T47D (cell line): ENCODE data around the gene EIF2D.
A peak's percentile ranks its signal among the peaks of the same experiment; 100 is the strongest.
"Not testable (repeated sequence)": the region's sequence is repeated elsewhere in the genome, so short reads cannot be mapped to it uniquely, and the experiment has no call there.

Source experiments
- DNase-seq, 2 experiments: peaks; one replicate each; pipeline versions ENCODE4 v3.0.0 to v3.0.0-alpha.2; 2011 to 2012; ENCODE audit warnings: low read depth in 1 of 2, low spot score in 1 of 2
- JUND ChIP-seq: IDR thresholded peaks from 2 replicates; pipeline ENCODE4 v1.6.1; 2012; ENCODE audit warnings: low read depth
- in situ Hi-C: cut with HindIII; loops from 2 replicates; pipeline ENCODE4 v1.10.0; 2016; ENCODE audit warnings: low sequenced_read_pairs, low pct_unique_long_range_greater_than_20kb

The EIF2D gene

DNA sequence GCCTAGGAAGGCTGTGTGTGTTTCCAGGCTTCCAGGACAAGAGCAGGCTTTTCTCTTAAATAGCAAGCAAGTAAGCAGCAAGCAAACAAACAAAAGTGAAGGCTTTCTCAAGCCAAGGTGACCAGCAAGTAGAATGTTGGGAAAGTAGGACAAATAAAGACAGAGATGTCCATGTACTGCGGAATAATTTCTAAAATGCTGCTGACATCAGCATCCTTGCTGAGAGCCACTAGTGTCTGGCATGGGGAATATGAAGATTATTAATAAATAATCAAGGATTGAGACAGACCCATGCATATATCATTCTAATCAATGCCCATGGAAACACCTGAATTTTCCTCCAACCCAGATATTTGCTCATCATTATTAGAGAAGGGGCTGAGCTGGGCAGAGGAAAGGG lies 16.7 kb upstream of the EIF2D start:
- in situ Hi-C loops: no loop called here
- no peak for DNase-seq
- TF ChIP-seq JUND: no peak

DNA sequence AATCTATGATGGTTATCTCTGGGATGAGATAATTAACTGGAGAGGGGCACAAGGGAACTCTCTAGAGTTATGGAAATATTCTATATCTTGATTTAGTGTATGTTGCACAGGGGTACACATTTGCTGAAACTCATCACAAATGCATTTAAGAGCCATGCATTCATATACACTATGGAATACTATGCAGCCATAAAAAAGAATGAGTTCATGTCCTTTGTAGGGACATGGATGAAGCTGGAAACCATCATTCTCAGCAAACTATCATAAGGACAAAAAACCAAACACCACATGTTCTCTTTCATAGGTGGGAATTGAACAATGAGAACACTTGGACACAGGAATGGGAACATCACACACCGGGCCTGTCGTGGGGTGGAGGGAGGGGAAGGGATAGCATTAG lies 14.1 kb upstream of the EIF2D start:
- in situ Hi-C loops, DNase-seq: not testable (repeated sequence)

DNA sequence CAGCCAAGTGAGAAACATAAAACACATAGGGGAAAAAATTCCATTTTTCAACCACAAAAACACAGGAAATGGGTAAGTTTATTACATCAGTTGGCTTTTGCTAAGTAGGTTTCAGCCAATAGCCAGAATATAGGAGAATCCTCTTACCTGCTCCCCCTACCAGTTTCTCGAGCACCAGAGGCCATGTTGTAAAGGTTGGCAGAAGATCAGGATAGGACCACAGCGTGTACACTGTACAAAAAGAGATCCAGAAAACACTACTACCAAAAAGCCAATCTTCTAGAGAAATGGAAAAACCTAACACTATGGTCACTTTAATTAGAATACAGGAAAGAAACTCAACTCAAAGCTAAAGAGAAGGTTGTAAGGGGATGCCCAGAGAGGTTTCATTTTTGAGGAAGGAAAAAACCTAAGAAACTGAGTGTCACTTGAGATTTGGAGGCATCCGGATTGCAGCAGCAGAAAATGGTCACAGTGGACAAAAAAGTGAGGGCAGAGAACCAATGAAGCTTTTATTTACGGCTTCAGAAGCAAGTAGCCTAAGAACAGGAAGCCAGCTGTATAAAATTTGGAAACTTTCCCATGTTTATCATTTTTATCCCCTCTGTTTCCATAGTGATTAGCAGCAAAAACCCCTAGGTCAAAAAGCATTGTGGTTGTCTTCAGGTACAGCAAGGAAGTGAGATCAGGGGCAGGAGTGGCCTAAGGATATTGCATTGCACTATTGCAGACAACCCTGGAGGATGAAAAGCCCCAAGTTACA lies 2.9 kb downstream of the EIF2D start:
- TF ChIP-seq JUND: no peak
- in situ Hi-C loops: no loop called here
- no peak for DNase-seq

DNA sequence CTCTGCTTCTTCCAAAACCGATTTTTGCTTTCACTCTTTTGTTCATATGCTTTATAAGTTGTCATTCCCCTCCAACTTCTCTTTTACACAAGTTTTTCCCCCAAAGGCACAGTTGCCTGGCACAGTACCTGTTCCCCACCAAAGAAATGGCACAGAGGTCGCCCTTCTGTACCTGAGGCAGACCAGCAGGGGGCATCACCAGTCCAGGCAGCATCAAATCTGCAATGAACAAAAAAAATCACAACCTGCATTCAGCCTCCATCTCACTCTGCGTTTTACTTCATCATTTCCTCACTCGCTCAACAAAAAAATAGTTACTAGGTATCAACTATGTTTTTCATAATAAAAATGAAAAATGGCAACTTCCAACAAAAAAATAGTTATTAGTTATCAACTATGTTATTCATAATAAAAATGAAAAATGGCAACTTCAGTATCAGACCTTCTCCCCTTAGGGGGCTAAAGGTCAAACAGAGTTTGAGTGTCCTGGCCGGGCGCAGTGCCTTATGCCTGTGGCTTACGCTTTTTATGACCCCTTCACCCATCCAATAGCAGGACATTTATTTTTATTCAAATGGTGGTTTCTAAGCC lies 4.1 kb downstream of the EIF2D start:
- peak; percentile 27 to 43 for DNase-seq
- in situ Hi-C loops: no loop called here
- no peak for TF ChIP-seq JUND

DNA sequence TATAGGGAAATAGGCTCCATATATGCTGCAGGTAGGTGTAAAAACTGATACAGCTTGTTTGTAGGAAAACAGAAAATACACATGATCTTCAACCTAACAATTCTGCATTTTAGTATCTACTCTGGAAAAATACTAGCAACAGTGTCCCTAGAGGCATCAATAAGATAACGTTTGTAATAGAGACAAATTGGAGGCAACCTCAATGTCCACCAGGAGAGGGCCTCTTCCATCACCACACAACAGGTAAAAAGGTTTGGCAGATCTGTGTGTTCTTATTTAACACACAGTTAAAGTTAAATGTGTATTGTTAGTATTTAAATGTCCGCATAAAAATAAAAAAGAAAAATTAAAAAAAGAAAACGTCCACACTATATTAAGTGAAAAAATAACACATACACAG lies 5.4 kb downstream of the EIF2D start:
- DNase-seq: peak; percentile 44 to 69
- no peak for TF ChIP-seq JUND
- in situ Hi-C loops: no loop called here

DNA sequence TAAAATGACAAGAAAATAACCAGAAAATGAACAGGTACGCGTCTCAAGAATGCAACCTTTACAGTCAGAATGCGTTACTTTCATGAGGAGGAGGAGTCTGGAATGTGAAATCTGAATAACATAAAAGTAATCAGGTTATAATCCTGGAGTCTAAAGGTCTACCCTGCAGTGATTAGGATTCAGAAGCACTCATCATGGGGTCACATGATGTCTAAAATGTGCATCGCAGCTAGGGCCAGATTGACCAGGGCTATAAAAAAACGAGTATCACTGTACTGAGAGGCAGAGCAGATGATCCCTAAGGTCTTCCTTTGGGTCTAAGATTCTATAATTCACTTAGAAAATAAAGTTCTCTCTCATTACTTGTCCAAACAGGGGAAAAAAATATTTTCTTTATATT lies 7.4 kb downstream of the EIF2D start:
- in situ Hi-C loops: no loop called here
- TF ChIP-seq JUND: no peak

DNA sequence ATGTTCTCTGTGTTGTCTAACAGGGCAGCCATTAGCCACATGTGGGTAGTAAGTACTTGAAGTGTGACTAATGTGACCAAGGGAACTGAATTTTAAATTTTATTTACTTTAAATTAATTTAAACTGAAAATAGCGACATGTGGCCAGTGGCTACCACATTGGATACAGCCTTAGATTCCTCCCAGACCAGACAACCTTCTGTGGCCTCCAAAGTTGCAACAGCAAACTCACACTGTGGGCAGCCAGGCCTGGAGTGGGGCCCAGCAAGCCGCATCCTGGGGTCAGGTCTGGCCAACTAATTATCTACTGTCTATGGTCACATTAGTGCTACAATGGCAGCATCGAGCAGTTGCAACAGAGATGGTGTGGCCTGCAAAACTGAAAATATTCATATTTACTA lies 11.7 kb downstream of the EIF2D start:
- in situ Hi-C loops: no loop called here

More for the DNA sequence above, 7.4 kb downstream of the EIF2D start:
- no peak for DNase-seq

DNA sequence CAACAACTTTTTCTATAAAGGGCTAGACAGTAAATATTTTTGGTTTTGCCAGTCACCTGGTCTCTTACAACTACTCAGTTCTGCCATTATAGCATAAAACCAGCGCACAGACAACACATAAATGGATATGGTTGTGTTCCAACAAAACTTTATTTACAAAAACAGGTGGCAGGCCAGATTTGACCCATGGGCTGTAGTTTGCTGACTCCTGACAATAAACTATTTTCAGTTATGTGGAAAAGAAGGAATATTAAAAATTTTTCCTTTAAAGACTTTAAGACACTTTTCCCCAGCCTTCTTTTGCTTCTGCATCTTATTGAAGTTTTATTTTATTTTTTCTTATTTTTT lies 16.0 kb downstream of the EIF2D start:
- DNase-seq: no peak
- no peak for TF ChIP-seq JUND
- in situ Hi-C loops: no loop called here

More for the DNA sequence above, 11.7 kb downstream of the EIF2D start:
- DNase-seq: no peak
- no peak for TF ChIP-seq JUND

DNA sequence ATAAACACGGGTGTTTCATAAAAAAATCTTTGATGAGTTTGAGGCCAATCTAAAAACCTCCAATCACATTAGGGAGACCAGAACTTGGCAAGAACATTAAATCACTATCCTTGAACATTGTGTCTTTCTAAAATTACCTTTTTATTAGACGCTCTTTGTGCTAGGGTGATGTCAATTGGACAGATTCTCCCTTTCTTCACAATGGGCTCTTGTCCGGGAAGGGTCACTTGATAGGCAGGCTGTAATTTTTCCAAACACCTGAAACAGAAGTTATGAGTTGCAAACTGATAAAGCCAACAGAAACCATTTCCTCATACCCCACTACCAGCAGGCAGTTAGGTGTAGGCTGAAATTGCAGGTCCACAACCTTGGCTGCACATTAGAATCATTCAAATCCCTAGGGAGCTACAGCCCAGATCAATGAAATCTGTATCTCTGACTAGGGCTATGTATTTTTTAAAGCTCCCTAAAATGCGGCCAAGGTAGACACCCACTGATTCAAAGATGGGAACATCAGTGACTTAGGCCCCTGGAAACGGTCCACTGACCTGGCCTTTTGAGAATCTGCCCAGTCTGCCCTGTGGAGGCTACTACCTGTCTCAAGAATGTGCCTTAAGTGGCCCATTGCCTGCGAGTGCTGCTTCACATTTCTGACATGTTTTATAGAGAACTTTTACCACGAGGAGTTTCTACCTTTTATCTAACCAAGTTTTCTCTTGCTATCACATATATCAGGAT lies 16.5 kb downstream of the EIF2D start:
- in situ Hi-C loops: no loop called here
- no peak for DNase-seq
- no peak for TF ChIP-seq JUND

DNA sequence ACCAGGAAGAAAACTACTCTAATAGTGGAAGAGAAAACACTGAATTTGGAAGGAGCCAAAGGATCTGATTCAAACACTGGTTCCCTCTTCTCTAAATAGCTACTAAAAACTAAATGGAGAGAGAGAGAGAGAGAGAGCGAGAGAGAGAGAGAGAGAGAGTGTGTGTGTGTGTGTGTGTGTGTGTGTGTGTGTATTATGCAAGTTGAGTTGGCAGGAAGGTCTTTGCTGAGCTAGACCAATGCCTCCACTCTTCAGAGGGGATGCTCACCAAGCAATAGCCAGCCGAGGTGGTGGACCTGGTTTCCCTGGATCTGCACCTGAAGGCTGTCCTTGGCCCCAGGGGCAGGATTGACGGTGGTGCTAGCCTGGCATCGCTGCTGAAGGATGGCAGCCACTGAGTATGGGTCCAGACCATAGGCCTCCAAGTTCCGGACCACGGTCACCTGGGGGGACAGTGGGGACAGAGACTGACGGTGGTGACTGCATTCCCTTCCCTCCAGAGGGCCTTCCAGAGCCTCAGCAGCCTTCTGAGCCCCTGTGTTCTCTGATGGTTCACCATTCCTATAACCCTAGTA lies 18.8 kb downstream of the EIF2D start:
- in situ Hi-C loops: no loop called here

DNA sequence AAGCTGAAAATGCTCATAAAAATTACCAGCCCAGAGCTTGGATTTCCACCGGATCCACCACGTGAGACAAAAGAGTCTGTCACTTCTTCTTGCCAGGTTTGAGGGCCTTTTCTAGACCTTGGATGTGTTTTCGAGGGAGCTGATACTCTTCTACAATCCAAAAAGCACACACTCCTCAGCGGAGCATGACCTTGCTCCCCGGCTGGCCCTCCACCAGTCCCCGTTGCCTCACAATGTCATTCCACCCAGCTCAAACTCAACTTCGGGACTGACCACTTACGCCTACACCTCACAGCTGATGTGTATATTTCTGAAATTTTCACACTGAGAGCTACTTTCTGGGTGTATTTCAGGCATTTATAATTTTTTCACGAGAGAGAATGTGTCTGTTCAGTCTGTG lies 20.6 kb downstream of the EIF2D start:
- no peak for TF ChIP-seq JUND
- DNase-seq: no peak
- in situ Hi-C loops: no loop called here

More for the DNA sequence above, 18.8 kb downstream of the EIF2D start:
- TF ChIP-seq JUND: no peak
- no peak for DNase-seq

DNA sequence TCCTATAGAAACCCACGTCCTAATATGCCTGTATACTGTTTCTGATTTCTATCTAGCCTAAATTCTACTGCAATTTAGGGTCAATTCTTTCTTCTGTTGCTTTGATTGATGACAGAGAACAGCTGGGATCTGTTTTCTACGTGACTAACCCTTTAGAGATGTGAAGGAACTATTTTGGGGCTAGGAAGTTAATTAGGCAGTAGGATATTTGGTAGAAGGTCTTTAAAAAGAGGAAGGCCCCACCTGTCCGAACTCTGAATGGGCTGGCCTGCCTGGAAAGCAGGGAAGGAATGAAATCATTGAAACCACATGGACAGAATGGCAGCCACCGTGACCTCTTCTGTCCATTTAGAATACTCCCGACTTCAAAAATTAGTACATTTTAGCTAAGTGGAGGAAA lies 21.0 kb downstream of the EIF2D start:
- in situ Hi-C loops: no loop called here
- no peak for TF ChIP-seq JUND
- no peak for DNase-seq
